Stimulated activated CD8-positive, alpha-beta memory T cell treated with anti-CD3 and anti-CD28 coated beads, Interleukin-15, amount 100 ng/mL, for 48 hours (primary cell): ENCODE data around the gene OR5B3.
"Not testable (repeated sequence)": the region's sequence is repeated elsewhere in the genome, so short reads cannot be mapped to it uniquely, and the experiment has no call there.

Experiments used
- DNase-seq, 2 donors: peaks; one replicate each; pipeline ENCODE4 v3.0.0-alpha.2; 2020; ENCODE audit warnings: low read depth in 2 of 2

Gene OR5B3

DNA sequence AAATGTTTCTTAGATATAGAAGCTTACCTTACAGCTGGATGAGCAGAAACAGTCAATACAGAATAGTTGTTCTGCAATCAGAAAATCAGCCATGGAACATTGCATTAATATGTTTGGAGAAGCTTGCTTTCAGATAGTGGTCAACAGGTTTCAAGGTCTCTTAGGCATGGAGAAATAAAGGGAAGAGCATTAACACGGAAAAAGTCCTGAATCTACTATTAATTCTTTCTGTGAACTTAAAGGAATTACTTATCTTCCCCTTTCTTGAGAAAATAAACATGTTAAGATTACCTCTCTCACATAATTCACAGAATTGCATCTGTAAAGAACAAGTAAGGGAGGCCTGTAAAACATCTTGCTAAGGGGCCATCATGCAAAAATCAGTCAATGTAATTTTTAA lies at the start of gene OR5B3:
OR5B3 (minus strand) TSS at position 101 of the 400 bp plus-strand sequence. CDS start 3,465 bp downstream, outside the sequence.
- DNase-seq, result no peak

- DNase-seq, result no peak
Observed at GRCh38 chr11:58451585-58451984, 44.9 kb upstream of the OR5B3 start.

DNA sequence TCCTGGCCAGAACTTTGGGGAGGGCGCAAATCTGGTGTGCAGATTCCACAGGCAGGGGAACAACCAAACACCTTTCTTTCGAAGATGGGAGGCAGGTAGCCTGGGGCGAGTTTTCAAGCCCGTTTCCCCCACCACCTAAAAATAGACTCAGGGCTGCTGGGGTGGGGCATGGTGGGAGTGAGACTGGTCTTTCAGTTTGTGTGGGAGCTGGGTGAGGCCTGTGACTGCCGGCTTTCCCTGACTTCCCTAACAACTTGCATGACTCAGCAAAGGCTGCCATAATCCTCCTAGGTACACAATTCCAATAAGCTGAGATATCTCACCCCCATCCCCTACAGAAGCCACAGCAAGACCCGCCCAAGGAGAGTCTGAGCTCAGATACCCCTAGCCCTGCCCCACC lies 39.6 kb upstream of the OR5B3 start:
- no peak for DNase-seq

GRCh38 chr11:58444300-58444699 lies 37.6 kb upstream of the OR5B3 start:
- no peak for DNase-seq

DNA sequence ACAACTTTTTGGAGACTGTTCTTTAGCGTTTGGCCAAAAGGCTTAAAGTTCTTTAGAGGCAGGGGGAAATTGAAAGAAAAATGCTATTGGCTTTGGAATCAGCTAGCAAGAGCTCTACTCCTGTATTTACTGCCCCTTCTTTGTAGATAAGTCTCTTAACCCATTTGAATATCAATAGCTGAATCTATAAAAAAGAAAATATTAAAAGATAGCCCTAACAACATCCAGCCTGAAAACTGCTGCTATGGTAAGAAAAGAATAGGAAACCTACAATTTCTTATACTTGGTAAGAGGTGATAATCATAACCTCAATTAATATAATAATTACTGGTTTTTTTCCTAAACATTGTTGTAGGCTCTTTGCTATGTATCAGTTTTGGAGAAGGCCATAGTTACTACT lies 35.5 kb upstream of the OR5B3 start, which contains the start of gene OR5B12:
OR5B12 (minus strand) TSS at position 101 of the 400 bp plus-strand sequence. CDS start 2,085 bp downstream, outside the sequence.
- no peak for DNase-seq

DNA sequence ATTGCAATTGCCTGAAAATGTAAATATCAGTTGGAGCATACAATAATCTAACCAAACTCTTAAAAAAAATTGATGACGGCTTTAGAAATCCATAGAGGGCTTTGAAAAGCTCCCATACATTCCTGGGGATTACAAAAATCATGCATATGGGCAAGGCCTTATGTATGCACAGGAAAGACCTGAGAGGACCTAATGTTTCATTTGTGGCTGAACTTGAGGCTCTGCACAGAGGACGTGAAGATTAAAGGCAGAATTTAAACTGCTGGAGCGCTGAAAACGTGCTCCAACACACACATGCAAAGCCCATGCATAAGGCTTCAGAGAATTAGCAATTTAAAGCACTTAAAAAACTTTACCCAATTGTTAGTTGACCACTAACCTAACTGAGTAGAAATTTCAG lies 31.8 kb upstream of the OR5B3 start:
- no peak for DNase-seq

- DNase-seq, result no peak
Observed at GRCh38 chr11:58434217-58434616, 27.5 kb upstream of the OR5B3 start.

- DNase-seq, result no peak
Observed at GRCh38 chr11:58433638-58434203, 27.0 kb upstream of the OR5B3 start.

GRCh38 chr11:58429273-58429672 lies 22.6 kb upstream of the OR5B3 start:
- DNase-seq, result no peak

DNA sequence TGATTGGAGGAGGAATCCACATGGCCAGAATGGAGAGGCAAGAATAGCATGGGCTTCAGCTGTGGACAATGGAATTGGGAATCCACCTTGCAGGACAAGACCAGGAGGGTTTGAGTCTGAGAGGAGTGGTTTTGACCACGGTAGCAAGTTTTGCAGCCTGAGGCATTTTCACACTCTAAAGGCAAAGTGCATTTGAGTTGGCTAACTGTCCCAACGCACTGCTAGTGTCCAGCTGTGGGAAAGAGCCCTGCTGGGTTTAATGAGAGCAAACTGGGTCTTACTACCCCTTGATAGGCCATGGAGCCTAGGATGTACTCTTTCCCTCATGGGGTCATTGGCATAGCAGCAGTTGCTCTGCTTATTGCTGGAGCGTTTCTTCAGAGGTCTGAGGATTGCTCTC lies 21.3 kb upstream of the OR5B3 start, which contains the start of gene OR5B2:
OR5B2 (minus strand) TSS at position 101 of the 400 bp plus-strand sequence. CDS start 4,860 bp downstream, outside the sequence.
- no peak for DNase-seq

DNA sequence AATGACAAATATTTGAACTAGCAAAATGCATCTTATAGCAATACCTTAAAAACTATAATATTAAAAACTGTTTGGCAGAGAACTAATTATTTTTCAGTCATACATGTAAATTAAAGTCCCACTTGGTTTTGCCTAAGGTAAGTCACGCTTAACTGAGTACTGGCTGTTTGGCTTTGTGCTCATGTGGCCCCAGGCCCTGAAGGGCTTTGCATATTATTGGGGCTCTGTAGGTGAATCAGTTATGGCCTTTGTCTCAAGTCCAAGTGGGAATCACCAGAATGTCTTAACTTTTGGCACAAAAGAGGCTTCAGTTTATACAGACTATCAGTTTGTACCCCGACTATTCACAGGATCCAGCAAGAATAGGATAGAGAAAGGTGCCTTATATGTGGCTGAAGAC lies 7.1 kb downstream of the OR5B3 start:
- not testable (repeated sequence) for DNase-seq

- DNase-seq, result no peak
Observed at GRCh38 chr11:58395581-58395980, 11.1 kb downstream of the OR5B3 start.

GRCh38 chr11:58394195-58394594 lies 12.5 kb downstream of the OR5B3 start:
- DNase-seq, result no peak

DNA sequence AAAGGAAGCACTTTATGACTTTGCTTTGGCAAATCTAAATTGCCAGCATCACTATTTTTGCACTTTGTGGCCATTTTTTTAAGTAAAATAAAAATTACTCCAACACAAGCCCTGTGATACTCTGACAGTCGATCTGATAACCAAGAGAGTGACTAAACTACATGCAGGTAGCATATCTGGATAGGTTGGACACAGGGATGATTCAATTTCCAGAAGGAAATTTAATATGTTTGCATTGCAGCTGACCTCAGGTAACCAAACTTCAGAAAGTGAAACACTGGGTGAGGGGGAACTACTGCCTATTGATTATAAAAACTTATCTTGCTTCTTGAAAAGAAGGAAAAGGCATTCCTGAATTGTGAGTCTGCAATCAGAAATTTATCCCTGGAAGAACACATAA lies 13.9 kb downstream of the OR5B3 start:
- DNase-seq, result no peak

- no peak for DNase-seq
Observed at GRCh38 chr11:58391879-58392278, 14.8 kb downstream of the OR5B3 start.

- DNase-seq, result no peak
Observed at GRCh38 chr11:58390551-58391063, 16.1 kb downstream of the OR5B3 start.

DNA sequence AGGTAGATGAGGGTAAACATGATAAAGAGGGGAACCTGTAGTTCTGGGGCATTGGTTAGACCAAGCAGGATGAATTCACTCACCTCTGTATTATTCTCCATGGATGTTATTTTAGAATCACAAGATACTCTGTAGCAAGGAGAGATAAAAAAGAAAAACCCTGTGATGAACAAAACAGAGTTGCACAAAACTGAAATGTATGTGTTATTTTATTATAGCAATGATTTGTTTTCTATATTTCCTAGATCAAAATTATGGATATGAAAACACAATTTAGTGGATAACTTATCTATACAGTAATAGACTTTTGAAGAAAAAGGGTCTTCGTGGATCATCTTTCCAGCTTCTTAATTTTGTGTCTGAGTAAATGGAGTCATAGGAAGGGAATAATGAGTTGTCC lies 47.7 kb downstream of the OR5B3 start, which contains the start of gene OR5B17:
OR5B17 (minus strand) TSS at position 101 of the 400 bp plus-strand sequence; CDS start at position 101, 0 bp downstream.
- no peak for DNase-seq

- DNase-seq, result no peak
Observed at GRCh38 chr11:58354727-58355126, 51.9 kb downstream of the OR5B3 start.
